Measurements from ENCODE around the gene NOTUM. TPM values are rescaled to one million over a fixed set of nuclear protein-coding genes. Genes with fewer than 3 reads are reported as not detected.

Gene NOTUM
- total and polyA plus RNA-seq, 7 experiments from 2014 or later, result 0.35 to 0.82 TPM; not detected in 5

DNA sequence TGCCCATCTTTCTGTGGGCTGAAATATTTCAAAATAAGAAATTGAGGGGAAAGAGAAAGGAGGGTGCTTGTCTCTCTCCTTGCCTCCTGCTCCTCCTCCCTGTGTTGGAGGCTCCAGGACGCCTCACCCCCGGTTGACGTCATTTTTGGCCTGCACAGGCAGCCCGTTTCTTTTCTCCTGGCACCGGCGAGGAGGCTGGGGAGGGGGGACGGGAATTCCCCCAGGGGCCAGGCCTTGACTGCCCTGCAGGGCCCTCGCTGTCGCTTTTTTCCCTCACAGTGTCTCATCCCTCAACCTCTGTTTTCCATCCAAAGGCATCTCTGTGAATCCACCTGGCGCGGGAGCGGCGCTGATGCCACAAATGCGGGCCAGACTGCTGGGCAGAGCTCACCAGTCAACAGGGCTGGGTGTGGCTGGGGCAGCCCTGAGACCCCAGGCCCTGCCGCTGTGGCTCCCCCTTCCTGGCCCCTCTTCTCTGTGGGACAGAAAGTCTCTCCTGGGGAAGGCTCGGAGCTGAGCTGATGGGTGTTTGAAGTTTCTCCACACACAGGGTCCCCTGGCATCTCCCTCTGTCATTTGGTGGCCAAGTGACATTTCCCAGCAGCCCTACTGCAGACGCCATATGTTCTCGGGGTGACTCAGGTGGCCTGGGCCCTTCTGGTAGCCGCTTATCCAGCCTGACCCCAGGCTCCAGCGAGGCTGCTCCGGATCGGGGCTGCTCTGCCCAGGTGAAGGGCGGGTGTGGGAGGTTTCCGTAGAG is 45.7 kb upstream of the NOTUM start:
- no peaks in the 10 kb centered on the region for H3K27me3 ChIP-seq (ENCODE audit: control insufficient read depth in 2 of 2, insufficient read depth in 2 of 2, low read length in 2 of 2)
- no peak overlapping the region for H3K27ac ChIP-seq (ENCODE audit: low read depth, low read length)
- H3K27ac Mint-ChIP-seq, result no peak overlapping the region
- H3K4me3 Mint-ChIP-seq, result no peak overlapping the region
- H3K4me3 ChIP-seq (ENCODE audit: low read length), result no peak overlapping the region
- no peak for ATAC-seq
- no peaks in the 10 kb centered on the region for H3K9me3 ChIP-seq (ENCODE audit: control insufficient read depth in 2 of 3, low read length in 3 of 3)
- no peaks in the 10 kb centered on the region for H3K36me3 Mint-ChIP-seq
- H3K4me1 Mint-ChIP-seq, result peaks cover 0 to 3% (median 0%) of the 10 kb centered on the region in 7 donors
- DNase-seq, result no peak
- no peaks in the 10 kb centered on the region for H3K27me3 Mint-ChIP-seq
- no peaks in the 10 kb centered on the region for H3K4me1 ChIP-seq (ENCODE audit: control insufficient read depth in 2 of 2, insufficient read depth in 2 of 2, low read length in 2 of 2)
- no peaks in the 10 kb centered on the region for H3K9me3 Mint-ChIP-seq
- intact Hi-C loops (cut with micrococcal nuclease), result no loop called here
- H3K36me3 ChIP-seq (ENCODE audit: control insufficient read depth in 2 of 3, insufficient read depth in 3 of 3, low read length in 3 of 3), result peaks cover 0 to 4% (median 0%) of the 10 kb centered on the region in 3 experiments
- ChIA-PET CTCF (no interaction called here), POLR2A (no interaction called here)

DNA sequence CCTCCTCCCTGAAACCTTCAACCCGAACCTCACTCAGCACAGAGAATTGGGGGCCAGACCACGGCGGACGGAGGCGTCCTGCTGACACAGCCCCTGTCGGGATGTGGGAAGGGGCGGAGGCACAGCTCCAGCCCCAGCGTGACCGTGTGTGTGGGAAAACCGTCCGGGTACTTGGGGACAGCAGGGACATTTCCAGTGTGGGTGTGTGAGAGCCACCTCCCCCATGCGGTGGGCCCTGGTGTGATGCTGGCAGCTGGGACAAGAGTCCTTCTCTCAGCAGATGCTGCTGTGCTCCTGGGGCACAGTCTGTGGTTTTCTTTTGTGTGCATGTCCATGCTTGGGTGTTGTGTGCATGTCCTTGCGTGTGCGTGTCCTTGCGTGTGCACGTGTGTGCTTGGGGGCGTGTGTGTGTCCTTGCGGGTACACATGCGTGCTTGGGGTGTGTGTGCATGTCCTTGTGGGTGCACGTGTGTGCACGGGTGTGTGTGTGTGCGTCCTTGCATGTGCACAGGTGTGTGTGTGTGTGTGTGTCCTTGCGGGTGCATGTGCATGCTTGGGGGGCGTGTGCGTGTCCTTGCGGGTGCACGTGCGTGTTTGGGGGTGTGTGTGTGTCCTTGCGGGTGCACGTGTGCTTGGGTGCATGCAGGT is 44.8 kb upstream of the NOTUM start:
- H3K36me3 Mint-ChIP-seq, result no peaks in the 10 kb centered on the region
- no peaks in the 10 kb centered on the region for H3K9me3 ChIP-seq (ENCODE audit: control insufficient read depth in 2 of 3, low read length in 3 of 3)
- POLR2A ChIA-PET, result no interaction called here
- H3K4me1 Mint-ChIP-seq, result peaks cover 0 to 3% (median 0%) of the 10 kb centered on the region in 7 donors
- H3K36me3 ChIP-seq (ENCODE audit: control insufficient read depth in 2 of 3, insufficient read depth in 3 of 3, low read length in 3 of 3), result no peaks in the 10 kb centered on the region
- peak overlapping the region in 1 of 9 donors; percentile 36 for H3K27ac Mint-ChIP-seq
- H3K4me1 ChIP-seq (ENCODE audit: control insufficient read depth in 2 of 2, insufficient read depth in 2 of 2, low read length in 2 of 2), result no peaks in the 10 kb centered on the region
- H3K27me3 Mint-ChIP-seq, result no peaks in the 10 kb centered on the region
- H3K9me3 Mint-ChIP-seq, result no peaks in the 10 kb centered on the region
- no peak for DNase-seq
- intact Hi-C loops (cut with micrococcal nuclease), result no loop called here
- no peak overlapping the region for H3K4me3 ChIP-seq (ENCODE audit: low read length)
- ATAC-seq, result no peak
- CTCF ChIA-PET, result no interaction called here
- no peak overlapping the region for H3K4me3 Mint-ChIP-seq
- H3K27ac ChIP-seq (ENCODE audit: low read depth, low read length), result no peak overlapping the region
- no peaks in the 10 kb centered on the region for H3K27me3 ChIP-seq (ENCODE audit: control insufficient read depth in 2 of 2, insufficient read depth in 2 of 2, low read length in 2 of 2)

DNA sequence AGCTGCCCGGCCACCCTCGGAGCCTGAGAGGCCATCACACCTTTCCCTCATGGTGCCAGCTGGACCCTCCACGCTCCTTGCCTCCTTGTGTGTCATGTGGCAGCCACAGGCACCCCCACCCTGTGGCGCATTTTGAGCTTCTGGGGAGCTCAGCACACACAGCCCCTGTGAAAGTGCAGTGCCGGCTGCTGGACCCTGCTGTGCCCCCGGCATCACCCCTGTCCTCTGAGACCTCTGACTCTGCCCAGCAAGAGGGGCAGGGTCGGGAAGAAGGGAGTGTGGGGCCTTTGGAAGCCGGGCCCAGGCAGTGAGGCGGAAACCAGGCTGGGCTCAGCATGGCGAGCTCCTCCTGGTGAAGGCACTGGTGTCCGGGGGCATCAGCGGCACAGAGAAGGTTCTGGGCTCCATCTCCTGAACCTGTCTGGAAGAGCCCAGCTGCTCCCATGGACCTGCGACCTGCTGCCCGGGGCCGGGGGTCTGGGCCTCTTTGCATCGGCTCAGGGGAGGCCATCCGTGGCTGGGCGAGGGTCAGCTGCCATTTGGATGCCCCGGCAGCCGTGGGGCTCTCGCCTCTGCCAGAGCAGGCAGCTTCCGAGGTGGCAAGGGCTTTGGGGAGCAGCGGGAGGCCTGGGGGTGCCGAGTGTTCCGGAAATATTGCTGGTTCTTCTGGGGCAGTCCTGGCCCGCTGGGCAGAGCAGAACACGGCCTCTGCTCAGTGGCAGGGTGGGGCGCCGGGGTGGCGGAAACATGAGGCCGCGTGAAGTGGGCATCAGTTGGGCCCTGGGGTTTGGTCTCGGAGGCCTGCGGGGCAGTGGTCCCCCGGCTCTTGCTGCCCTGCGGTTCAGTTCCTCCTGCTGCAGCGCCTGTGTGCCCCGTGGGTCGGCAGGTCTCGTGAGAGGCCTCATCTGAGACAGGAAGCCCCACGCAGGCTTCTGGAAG is 43.8 kb upstream of the NOTUM start:
- Histone ChIP-seq H3K9me3 (ENCODE audit: control insufficient read depth in 2 of 3, low read length in 3 of 3) (no peaks in the 10 kb centered on the region), H3K27me3 (ENCODE audit: control insufficient read depth in 2 of 2, insufficient read depth in 2 of 2, low read length in 2 of 2) (no peaks in the 10 kb centered on the region), H3K36me3 (ENCODE audit: control insufficient read depth in 2 of 3, insufficient read depth in 3 of 3, low read length in 3 of 3) (no peaks in the 10 kb centered on the region), H3K4me1 (ENCODE audit: control insufficient read depth in 2 of 2, insufficient read depth in 2 of 2, low read length in 2 of 2) (no peaks in the 10 kb centered on the region), H3K27ac (ENCODE audit: low read depth, low read length) (no peak overlapping the region), H3K4me3 (ENCODE audit: low read length) (no peak overlapping the region)
- Mint-ChIP-seq H3K27ac (no peak overlapping the region), H3K4me3 (no peak overlapping the region), H3K27me3 (no peaks in the 10 kb centered on the region), H3K4me1 (peaks cover 0 to 3% (median 0%) of the 10 kb centered on the region in 7 donors), H3K9me3 (no peaks in the 10 kb centered on the region), H3K36me3 (no peaks in the 10 kb centered on the region)
- DNase-seq, result no peak
- POLR2A ChIA-PET, result no interaction called here
- no peak for ATAC-seq
- CTCF ChIA-PET, result no interaction called here
- intact Hi-C loops (cut with micrococcal nuclease), result no loop called here

DNA sequence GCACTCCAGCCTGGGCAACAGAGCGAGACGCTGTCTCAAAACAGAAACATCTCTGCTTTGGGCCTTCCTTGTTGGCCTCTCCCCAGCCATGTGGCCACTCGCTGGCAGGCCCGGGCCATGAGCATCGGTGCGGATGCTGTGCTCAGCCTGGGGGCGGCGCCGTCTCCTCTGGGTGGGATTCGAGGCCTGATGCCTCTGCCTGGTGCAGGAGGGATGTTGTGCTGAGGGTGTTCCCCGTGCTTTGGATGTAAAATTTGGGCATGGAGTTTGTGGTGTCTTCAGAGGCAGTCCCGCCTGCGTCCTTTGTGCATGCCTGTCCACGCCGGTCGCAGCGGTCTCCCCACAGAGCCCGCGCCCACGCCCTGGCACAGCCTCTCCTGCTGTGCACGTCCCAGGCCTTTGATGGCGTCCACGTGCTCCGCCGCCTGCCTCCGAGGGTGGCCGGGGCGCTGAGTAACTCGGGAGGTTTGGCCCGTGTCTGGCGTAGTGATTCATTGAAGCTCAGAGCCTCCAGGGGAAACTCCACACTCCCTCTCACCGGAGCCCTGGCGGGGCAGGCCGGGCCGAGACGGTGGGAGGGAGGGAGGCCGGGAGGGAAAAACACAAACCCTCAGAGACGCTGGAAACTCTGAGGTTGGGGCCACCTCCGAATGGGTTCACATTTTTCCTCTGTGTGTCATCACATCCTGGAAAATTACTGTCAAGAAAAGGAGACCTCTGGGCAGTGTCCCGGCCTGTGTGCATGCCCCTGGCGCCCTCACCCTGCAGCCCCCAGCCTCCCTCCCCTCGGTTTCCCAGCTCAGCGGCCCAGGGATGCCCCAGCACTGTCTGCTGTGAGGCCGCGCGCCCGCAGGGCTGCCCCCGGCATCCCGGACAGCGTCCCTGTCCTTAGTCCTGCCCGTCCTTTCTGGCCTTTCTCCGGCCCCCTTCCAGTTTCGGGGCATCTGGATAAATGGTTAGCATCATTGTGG is 42.7 kb upstream of the NOTUM start:
- H3K36me3 Mint-ChIP-seq, result no peaks in the 10 kb centered on the region
- H3K27ac ChIP-seq (ENCODE audit: low read depth, low read length), result no peak overlapping the region
- intact Hi-C loops (cut with micrococcal nuclease), result no loop called here

DNA sequence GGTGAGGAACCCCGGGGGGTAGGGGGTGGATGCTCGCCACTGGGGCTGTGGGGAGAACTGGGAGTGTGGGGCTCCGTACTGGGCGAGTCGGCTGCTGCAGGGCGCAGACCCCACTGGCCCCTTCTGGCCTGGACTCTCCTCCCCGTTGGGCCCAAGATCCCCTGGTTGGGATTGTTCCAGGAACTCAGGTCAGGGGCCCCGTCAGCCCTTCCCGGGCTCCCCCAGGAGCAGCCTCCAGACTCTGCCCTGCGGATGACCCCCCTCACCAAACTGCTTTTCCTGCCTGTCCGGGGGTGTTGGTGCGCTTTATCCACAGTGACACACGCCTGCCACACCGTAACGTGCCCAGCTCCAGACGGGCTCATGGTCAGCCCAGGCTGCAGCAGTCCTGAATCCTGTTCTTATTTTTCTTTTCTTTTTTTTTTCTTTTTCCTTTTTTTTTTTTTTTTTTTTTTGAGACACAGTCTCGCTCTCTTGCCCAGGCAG is 40.6 kb upstream of the NOTUM start:
- Mint-ChIP-seq H3K27ac (no peak overlapping the region), H3K27me3 (no peaks in the 10 kb centered on the region), H3K9me3 (no peaks in the 10 kb centered on the region), H3K36me3 (no peaks in the 10 kb centered on the region), H3K4me3 (no peak overlapping the region), H3K4me1 (peaks cover 0 to 7% (median 0%) of the 10 kb centered on the region in 7 donors)
- no peak for ATAC-seq
- no peaks in the 10 kb centered on the region for H3K27me3 ChIP-seq (ENCODE audit: control insufficient read depth in 2 of 2, insufficient read depth in 2 of 2, low read length in 2 of 2)
- no peaks in the 10 kb centered on the region for H3K4me1 ChIP-seq (ENCODE audit: control insufficient read depth in 2 of 2, insufficient read depth in 2 of 2, low read length in 2 of 2)
- peaks cover 0 to 8% (median 0%) of the 10 kb centered on the region in 3 experiments for H3K36me3 ChIP-seq (ENCODE audit: control insufficient read depth in 2 of 3, insufficient read depth in 3 of 3, low read length in 3 of 3)
- H3K27ac ChIP-seq (ENCODE audit: low read depth, low read length), result no peak overlapping the region
- ChIA-PET CTCF (no interaction called here), POLR2A (no interaction called here)
- no peak for DNase-seq
- H3K9me3 ChIP-seq (ENCODE audit: control insufficient read depth in 2 of 3, low read length in 3 of 3), result no peaks in the 10 kb centered on the region
- intact Hi-C loops (cut with micrococcal nuclease), result no loop called here
- no peak overlapping the region for H3K4me3 ChIP-seq (ENCODE audit: low read length)

More for the DNA sequence above, 42.7 kb upstream of the NOTUM start:
- ChIA-PET CTCF (interaction anchor here (0.8 kb wide), 1 partner anchor 16 kb away, joined by 3 read pairs; no protein-coding TSS in a partner anchor), POLR2A (no interaction called here)
- ATAC-seq (no peak), DNase-seq (no peak)
- H3K9me3 Mint-ChIP-seq, result no peaks in the 10 kb centered on the region
- no peaks in the 10 kb centered on the region for H3K4me1 ChIP-seq (ENCODE audit: control insufficient read depth in 2 of 2, insufficient read depth in 2 of 2, low read length in 2 of 2)
- no peaks in the 10 kb centered on the region for H3K27me3 Mint-ChIP-seq
- H3K4me1 Mint-ChIP-seq, result peaks cover 0 to 3% (median 0%) of the 10 kb centered on the region in 7 donors
- no peaks in the 10 kb centered on the region for H3K9me3 ChIP-seq (ENCODE audit: control insufficient read depth in 2 of 3, low read length in 3 of 3)
- H3K4me3 ChIP-seq (ENCODE audit: low read length), result no peak overlapping the region
- H3K27ac Mint-ChIP-seq, result no peak overlapping the region
- H3K4me3 Mint-ChIP-seq, result no peak overlapping the region
- no peaks in the 10 kb centered on the region for H3K27me3 ChIP-seq (ENCODE audit: control insufficient read depth in 2 of 2, insufficient read depth in 2 of 2, low read length in 2 of 2)
- no peaks in the 10 kb centered on the region for H3K36me3 ChIP-seq (ENCODE audit: control insufficient read depth in 2 of 3, insufficient read depth in 3 of 3, low read length in 3 of 3)
